Stimulated activated naive CD8-positive, alpha-beta T cell treated with anti-CD3 and anti-CD28 coated beads, Interleukin-15, amount 100 ng/mL, for 72 hours (primary cell): ENCODE data around the gene RNF10.
A peak's percentile ranks its signal among the peaks of the same experiment; 100 is the strongest.
"Not testable (repeated sequence)": the region's sequence is repeated elsewhere in the genome, so short reads cannot be mapped to it uniquely, and the experiment has no call there.

Experiments used
- ATAC-seq: fragments of 150-1000 bp; cut with Tn5 transposase; 2 replicates; pipeline ENCODE4 v1.10.0; 2021; ENCODE audit warnings: mild to moderate bottlenecking, moderate library complexity
- DNase-seq, 2 donors: peaks; one replicate each; pipeline ENCODE4 v3.0.0; 2021 to 2022
- H3K27ac Mint-ChIP-seq, 2 donors: one replicate each; pipeline ENCODE4 v1.8.0; 2022; ENCODE audit warnings: mild to moderate bottlenecking in 2 of 2, mixed read lengths in 2 of 2, moderate library complexity in 2 of 2
- H3K27me3 Mint-ChIP-seq: one replicate; pipeline ENCODE4 v1.8.0; 2022; ENCODE audit warnings: mixed read lengths
- H3K4me1 Mint-ChIP-seq: one replicate; pipeline ENCODE4 v1.8.0; 2022; ENCODE audit warnings: mild to moderate bottlenecking, mixed read lengths
- H3K4me3 Mint-ChIP-seq, 2 donors: one replicate each; pipeline ENCODE4 v1.8.0; 2022; ENCODE audit warnings: mild to moderate bottlenecking in 2 of 2, mixed read lengths in 2 of 2, moderate library complexity in 1 of 2
- H3K9me3 Mint-ChIP-seq, 2 donors: one replicate each; pipeline ENCODE4 v1.8.0; 2022; ENCODE audit warnings: mixed read lengths in 2 of 2

Gene RNF10

GRCh38 chr12:120584343-120585149 is 50.4 kb downstream of the RNF10 start:
- no peaks in the 10 kb centered on the region for H3K9me3 Mint-ChIP-seq
- H3K27ac Mint-ChIP-seq: peak overlapping the region in 1 of 2 donors; percentile 76
- DNase-seq: peak; percentile 63 to 65
- H3K4me3 Mint-ChIP-seq: peak overlapping the region; percentile 72 to 82
- H3K4me1 Mint-ChIP-seq: peaks cover 44% of the 10 kb centered on the region
- peak; percentile 49 for ATAC-seq
- H3K27me3 Mint-ChIP-seq: peaks cover 27% of the 10 kb centered on the region

- DNase-seq (no peak), ATAC-seq (no peak)
- Mint-ChIP-seq H3K4me3 (no peak overlapping the region), H3K4me1 (peaks cover 29% of the 10 kb centered on the region), H3K27ac (peak overlapping the region in 1 of 2 donors; percentile 34), H3K9me3 (no peaks in the 10 kb centered on the region), H3K27me3 (peaks cover 27% of the 10 kb centered on the region)
These were observed 52.0 kb downstream of the RNF10 start for GRCh38 chr12:120586206-120586605.

DNA sequence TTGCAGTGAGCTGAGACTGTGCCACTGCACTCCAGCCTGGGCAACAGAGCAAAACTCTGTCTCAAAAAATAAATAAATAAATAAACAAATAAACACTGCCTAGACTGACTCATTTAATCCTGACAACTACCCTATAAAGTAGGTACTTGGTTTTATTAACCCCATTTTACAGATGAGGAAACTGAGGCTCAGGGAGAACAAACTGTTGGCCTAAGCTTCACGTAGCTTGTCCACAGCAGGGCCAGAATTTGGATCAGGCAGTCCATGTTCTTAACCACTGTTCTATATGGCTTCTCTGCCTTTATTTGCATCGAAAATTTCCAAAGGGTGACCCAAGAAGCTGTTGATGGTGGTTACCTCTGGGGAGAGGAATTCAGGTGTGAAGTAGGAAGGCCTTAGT is 52.7 kb downstream of the RNF10 start:
- peaks cover 27% of the 10 kb centered on the region for H3K27me3 Mint-ChIP-seq
- ATAC-seq: no peak
- no peak overlapping the region for H3K27ac Mint-ChIP-seq
- H3K4me3 Mint-ChIP-seq: no peak overlapping the region
- DNase-seq: no peak
- no peaks in the 10 kb centered on the region for H3K9me3 Mint-ChIP-seq
- H3K4me1 Mint-ChIP-seq: peaks cover 24% of the 10 kb centered on the region

DNA sequence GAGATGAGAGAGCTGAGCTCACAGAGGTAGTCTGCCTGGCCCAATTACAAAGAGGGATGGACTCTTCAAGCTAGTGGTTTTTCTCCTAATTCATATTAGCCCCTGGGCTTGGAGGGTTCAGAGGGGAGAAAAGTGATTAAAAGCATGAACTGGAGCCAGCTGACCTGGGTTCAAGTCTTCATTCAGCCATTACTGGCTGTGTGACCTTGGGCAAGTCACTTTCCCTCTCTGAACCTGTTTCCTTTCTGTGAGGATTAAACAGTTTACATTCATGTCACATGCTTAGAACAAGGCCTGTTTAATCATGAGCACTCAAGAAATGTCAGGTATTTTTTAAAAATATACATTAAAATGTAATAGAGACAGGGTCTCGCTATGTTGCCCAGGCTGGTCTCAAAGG is 54.2 kb downstream of the RNF10 start:
- DNase-seq: no peak
- Mint-ChIP-seq H3K9me3 (no peaks in the 10 kb centered on the region), H3K27ac (no peak overlapping the region), H3K27me3 (peaks cover 27% of the 10 kb centered on the region), H3K4me3 (no peak overlapping the region), H3K4me1 (peaks cover 9% of the 10 kb centered on the region)
- ATAC-seq: no peak

DNA sequence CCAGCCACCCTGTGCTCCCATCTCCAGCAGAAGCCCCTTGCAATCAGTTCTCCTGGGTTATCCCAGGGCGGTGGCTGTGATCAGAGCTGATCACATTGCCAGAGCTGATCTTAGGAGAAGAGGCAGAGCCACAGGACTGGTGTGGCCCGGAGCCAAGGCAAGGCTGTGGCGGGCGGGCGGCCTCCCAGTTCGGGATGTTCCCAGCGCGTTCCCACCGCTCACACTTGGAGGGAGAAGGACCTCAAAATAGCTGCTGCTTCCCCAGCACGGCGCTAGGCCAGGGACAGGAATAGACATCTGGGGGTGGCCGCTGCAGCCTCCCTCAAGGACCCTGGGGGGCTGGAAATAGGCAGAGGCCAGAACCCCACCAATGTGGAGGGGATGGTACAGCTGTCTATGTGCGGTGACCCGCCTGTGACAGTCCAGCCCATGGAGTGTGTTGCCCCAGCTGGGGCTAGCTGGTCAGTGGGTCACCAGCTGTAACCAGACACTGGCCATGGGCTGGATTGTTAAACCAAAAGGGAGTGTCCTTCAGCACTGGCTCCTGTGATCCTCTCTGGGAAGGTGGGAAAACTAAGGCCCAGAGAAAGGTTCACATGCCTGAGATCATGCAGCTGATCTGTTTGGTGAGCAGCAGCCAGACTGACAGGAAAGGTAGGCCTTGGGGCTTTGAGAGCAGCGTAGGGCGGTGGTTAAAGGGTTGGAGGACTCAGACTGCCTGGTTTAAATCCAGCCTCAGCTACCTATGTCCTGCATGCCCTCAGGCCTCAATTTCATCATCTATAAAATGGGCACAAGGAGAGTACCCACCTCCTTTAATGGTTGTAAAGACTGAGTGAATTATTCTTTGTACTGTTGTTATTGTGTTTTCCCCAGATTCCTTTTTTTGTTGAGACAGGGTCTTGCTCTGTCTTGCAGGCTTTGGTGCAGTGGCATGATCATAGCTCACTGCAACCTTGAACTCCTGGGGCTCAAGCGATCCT is 55.1 kb downstream of the RNF10 start:
- no peak overlapping the region for H3K27ac Mint-ChIP-seq
- peaks cover 18% of the 10 kb centered on the region for H3K27me3 Mint-ChIP-seq
- DNase-seq: no peak
- H3K4me1 Mint-ChIP-seq: peaks cover under 1% of the 10 kb centered on the region
- H3K9me3 Mint-ChIP-seq: no peaks in the 10 kb centered on the region
- no peak for ATAC-seq
- H3K4me3 Mint-ChIP-seq: no peak overlapping the region

GRCh38 chr12:120590741-120591407 is 56.7 kb downstream of the RNF10 start:
- DNase-seq (no peak), ATAC-seq (no peak)
- Mint-ChIP-seq H3K4me1 (no peaks in the 10 kb centered on the region), H3K9me3 (no peaks in the 10 kb centered on the region), H3K27me3 (peaks cover 7% of the 10 kb centered on the region), H3K4me3 (no peak overlapping the region), H3K27ac (no peak overlapping the region)

DNA sequence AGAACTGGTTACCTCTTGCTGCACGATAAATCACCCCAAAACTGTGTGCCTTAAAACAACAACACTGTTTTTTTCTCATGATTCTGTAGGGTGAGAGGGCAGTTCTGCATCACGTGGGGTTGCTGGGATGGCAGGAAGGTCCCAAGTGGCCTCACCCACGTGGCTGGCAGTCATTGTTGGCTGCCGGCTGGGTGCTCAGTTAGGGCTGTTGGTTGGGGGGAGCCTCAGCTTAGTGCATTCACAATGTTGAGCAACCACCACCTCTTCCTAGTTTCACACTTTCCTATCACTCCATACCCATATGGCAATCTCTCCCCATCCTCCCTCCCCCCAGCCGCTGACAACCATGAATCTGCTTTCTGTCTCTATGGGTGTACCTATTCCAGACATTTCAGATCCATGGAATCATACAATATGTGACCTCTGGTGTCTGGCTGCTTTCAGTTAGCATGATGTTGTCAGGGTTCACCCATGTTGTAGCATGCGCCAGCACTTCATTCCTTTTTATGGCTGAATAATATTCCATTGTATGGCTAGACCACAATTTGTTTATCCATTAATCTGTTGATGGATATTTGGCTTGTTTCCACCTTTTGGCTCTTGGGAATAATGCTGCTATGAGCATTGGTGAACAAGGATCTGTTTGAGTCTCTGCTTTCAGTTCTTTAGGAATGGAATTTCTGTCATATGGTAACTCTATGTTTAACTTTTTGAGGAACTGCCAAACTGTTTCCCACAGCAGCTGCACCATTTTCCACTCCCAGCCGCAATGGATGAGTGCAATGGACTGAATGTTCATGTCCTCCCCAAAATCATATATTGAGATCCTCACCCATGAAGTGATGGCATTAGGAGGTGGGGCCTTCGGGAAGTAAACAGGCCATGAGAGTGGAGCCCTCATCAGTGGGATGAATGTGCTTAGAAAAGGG is 58.2 kb downstream of the RNF10 start:
- Mint-ChIP-seq H3K9me3 (no peaks in the 10 kb centered on the region), H3K4me3 (no peak overlapping the region), H3K27ac (no peak overlapping the region), H3K27me3 (peaks cover under 1% of the 10 kb centered on the region), H3K4me1 (no peaks in the 10 kb centered on the region)
- DNase-seq (no peak), ATAC-seq (no peak)

DNA sequence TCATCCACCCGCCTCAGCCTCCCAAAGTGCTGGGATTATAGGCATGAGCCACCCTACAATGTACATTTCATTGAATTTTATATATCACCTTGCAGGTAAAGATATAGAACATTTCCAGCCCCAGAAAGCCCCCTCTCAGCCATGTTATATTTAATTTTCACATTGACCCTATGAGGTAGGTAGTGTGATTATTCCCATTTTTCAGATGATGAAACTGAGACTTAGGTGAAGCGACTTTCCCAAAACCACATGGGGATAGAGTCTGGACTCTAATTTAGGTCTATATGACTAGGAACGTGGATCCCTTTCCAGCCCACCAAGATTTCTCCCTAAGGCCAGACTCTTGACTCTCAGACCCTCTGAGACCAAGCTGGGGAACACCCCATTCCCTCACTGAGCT is 62.7 kb downstream of the RNF10 start:
- no peaks in the 10 kb centered on the region for H3K9me3 Mint-ChIP-seq
- no peak overlapping the region for H3K27ac Mint-ChIP-seq
- ATAC-seq (no peak), DNase-seq (no peak)
- H3K4me3 Mint-ChIP-seq: no peak overlapping the region
- H3K4me1 Mint-ChIP-seq: no peaks in the 10 kb centered on the region
- H3K27me3 Mint-ChIP-seq: peaks cover 18% of the 10 kb centered on the region

GRCh38 chr12:120597861-120598260 is 63.7 kb downstream of the RNF10 start:
- Mint-ChIP-seq H3K4me3 (no peak overlapping the region), H3K27me3 (peaks cover 28% of the 10 kb centered on the region), H3K4me1 (no peaks in the 10 kb centered on the region), H3K27ac (no peak overlapping the region), H3K9me3 (no peaks in the 10 kb centered on the region)
- DNase-seq (no peak), ATAC-seq (no peak)

- H3K9me3 Mint-ChIP-seq: no peaks in the 10 kb centered on the region
- no peaks in the 10 kb centered on the region for H3K4me1 Mint-ChIP-seq
- no peak overlapping the region for H3K4me3 Mint-ChIP-seq
- ATAC-seq (peak; percentile 48), DNase-seq (no peak)
- peaks cover 29% of the 10 kb centered on the region for H3K27me3 Mint-ChIP-seq
- no peak overlapping the region for H3K27ac Mint-ChIP-seq
These were observed 64.7 kb downstream of the RNF10 start for GRCh38 chr12:120598674-120599463.

GRCh38 chr12:120599672-120600552 is 65.8 kb downstream of the RNF10 start:
- Mint-ChIP-seq H3K27ac (no peak overlapping the region), H3K4me1 (no peaks in the 10 kb centered on the region), H3K27me3 (peaks cover 29% of the 10 kb centered on the region), H3K9me3 (no peaks in the 10 kb centered on the region), H3K4me3 (no peak overlapping the region)
- no peak for DNase-seq
- ATAC-seq: no peak

DNA sequence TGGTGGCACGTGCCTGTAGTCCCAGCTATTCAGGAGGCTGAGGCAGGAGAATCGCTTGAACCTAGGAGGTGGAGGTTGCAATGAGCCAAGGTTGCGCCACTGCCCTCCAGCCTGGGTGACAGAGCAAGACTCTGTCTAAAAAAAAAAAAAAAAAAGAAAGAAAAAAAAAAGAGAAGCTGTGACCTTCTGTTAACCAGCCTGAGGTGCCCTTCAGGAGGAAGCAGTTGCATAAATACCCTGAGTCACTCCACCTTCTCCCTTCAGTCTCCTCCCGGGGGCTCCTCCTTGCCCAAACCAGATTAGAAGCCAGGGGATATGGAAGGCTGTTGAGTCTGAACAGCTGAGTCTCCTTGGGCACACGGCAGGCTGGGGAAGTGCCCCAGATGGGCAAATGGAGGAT is 68.3 kb downstream of the RNF10 start:
- not testable (repeated sequence) for ATAC-seq, H3K4me1 Mint-ChIP-seq
- peaks cover 28% of the 10 kb centered on the region for H3K27me3 Mint-ChIP-seq

DNA sequence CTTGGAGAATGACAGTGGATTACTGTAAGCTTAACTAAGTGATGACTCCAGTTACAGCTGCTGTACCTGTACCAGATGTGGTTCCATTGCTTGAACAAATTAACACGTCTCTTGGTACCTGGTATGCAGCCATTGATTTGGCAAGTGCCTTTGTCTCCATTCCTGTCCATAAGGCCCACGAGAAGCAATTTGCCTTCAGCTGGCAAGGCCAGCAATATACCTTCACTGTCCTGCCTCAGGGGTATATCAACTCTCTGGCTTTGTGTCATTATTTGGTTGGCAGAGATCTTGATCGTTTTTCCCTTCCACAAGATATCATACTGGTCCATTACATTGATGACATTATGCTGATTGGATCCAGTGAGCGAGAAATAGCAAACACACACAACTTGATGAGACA is 76.4 kb downstream of the RNF10 start:
- H3K4me1 Mint-ChIP-seq: peaks cover 11% of the 10 kb centered on the region
- ATAC-seq (no peak), DNase-seq (no peak)
- no peak overlapping the region for H3K27ac Mint-ChIP-seq
- no peak overlapping the region for H3K4me3 Mint-ChIP-seq
- peaks cover 8% of the 10 kb centered on the region for H3K27me3 Mint-ChIP-seq
- H3K9me3 Mint-ChIP-seq: no peaks in the 10 kb centered on the region

More for the DNA sequence above, 68.3 kb downstream of the RNF10 start:
- H3K27ac Mint-ChIP-seq, DNase-seq, H3K4me3 Mint-ChIP-seq, H3K9me3 Mint-ChIP-seq: not testable (repeated sequence)
